OCI-LY1 (cell line): ENCODE measurements around the gene BSG.

ENCODE experiments used
- H2AFZ ChIP-seq: fragments of 200-600 bp; sonication (generic), shearing (Covaris generic); 2 replicates; pipeline ENCODE4 v1.6.0; 2014; ENCODE audit warnings: antibody characterized with exemption, mild to moderate bottlenecking, low read length
- H3F3A ChIP-seq: fragments of 200-600 bp; sonication (generic), shearing (Covaris generic); 2 replicates; pipeline ENCODE4 v1.6.0; 2014; ENCODE audit warnings: mild to moderate bottlenecking, antibody characterized with exemption, low read length, moderate library complexity; ENCODE audit not compliant: insufficient read depth
- H3K27ac ChIP-seq: fragments of 200-600 bp; sonication (generic); 2 replicates; pipeline ENCODE4 v1.5.1; 2014; ENCODE audit warnings: low read length, mixed run types, mild to moderate bottlenecking, low read depth; ENCODE audit not compliant: poor library complexity, severe bottlenecking
- H3K27me3 ChIP-seq: fragments of 200-600 bp; sonication (generic); 2 replicates; pipeline ENCODE4 v1.6.0; 2014; ENCODE audit warnings: antibody characterized with exemption, mild to moderate bottlenecking, low read length, moderate library complexity; ENCODE audit not compliant: insufficient read depth
- H3K36me3 ChIP-seq: fragments of 200-600 bp; sonication (generic); 2 replicates; pipeline ENCODE4 v1.6.1; 2014; ENCODE audit warnings: mild to moderate bottlenecking, antibody characterized with exemption, low read length, moderate library complexity, mixed read lengths; ENCODE audit not compliant: insufficient read depth
- H3K4me1 ChIP-seq: fragments of 200-600 bp; sonication (generic); 2 replicates; pipeline ENCODE4 v1.5.1; 2014; ENCODE audit warnings: mild to moderate bottlenecking, low read length, moderate library complexity; ENCODE audit not compliant: insufficient read depth, severe bottlenecking
- H3K4me2 ChIP-seq: fragments of 200-600 bp; sonication (generic), shearing (Covaris generic); 2 replicates; pipeline ENCODE4 v1.6.1; 2014; ENCODE audit warnings: low read length
- H3K4me3 ChIP-seq: fragments of 200-600 bp; sonication (generic); 2 replicates; pipeline ENCODE4 v1.5.1; 2014; ENCODE audit warnings: low read length, low read depth, mild to moderate bottlenecking, mixed read lengths; ENCODE audit not compliant: poor library complexity, severe bottlenecking
- H3K79me2 ChIP-seq: fragments of 200-600 bp; shearing (Covaris generic); 2 replicates; pipeline ENCODE4 v1.6.1; 2016; ENCODE audit warnings: mixed run types, low read length, mixed read lengths; ENCODE audit not compliant: insufficient read depth
- H3K9ac ChIP-seq: fragments of 200-600 bp; sonication (generic), shearing (Covaris generic); 2 replicates; pipeline ENCODE4 v1.6.1; 2014; ENCODE audit warnings: mild to moderate bottlenecking, low read length, mixed read lengths
- H3K9me2 ChIP-seq: fragments of 200-600 bp; sonication (generic), shearing (Covaris generic); 2 replicates; pipeline ENCODE4 v1.6.1; 2014; ENCODE audit warnings: low read depth, mild to moderate bottlenecking, low read length, mixed read lengths
- H3K9me3 ChIP-seq: fragments of 200-600 bp; shearing (Covaris generic); 2 replicates; pipeline ENCODE4 v1.6.1; 2014; ENCODE audit warnings: low read length, mixed read lengths
- H4K20me1 ChIP-seq: fragments of 200-600 bp; sonication (generic), shearing (Covaris generic); 2 replicates; pipeline ENCODE4 v1.6.0; 2016; ENCODE audit warnings: mild to moderate bottlenecking, low read length; ENCODE audit not compliant: insufficient read depth
- EZH2 ChIP-seq: fragments of 200-600 bp; sonication (generic), shearing (Covaris generic); IDR thresholded peaks from 2 replicates; pipeline ENCODE4 v1.8.0; 2017; ENCODE audit warnings: borderline replicate concordance, mixed run types, mild to moderate bottlenecking, antibody characterized with exemption, low read length, moderate library complexity, mixed read lengths
- TF ChIP-seq, protein P1 (sequence below): fragments of 200-600 bp; sonication (generic), shearing (Covaris generic); IDR thresholded peaks from 2 replicates; pipeline ENCODE4 v1.5.1; 2017; ENCODE audit warnings: mild to moderate bottlenecking, antibody characterized with exemption, low read length, moderate library complexity, mixed read lengths

The BSG gene

DNA sequence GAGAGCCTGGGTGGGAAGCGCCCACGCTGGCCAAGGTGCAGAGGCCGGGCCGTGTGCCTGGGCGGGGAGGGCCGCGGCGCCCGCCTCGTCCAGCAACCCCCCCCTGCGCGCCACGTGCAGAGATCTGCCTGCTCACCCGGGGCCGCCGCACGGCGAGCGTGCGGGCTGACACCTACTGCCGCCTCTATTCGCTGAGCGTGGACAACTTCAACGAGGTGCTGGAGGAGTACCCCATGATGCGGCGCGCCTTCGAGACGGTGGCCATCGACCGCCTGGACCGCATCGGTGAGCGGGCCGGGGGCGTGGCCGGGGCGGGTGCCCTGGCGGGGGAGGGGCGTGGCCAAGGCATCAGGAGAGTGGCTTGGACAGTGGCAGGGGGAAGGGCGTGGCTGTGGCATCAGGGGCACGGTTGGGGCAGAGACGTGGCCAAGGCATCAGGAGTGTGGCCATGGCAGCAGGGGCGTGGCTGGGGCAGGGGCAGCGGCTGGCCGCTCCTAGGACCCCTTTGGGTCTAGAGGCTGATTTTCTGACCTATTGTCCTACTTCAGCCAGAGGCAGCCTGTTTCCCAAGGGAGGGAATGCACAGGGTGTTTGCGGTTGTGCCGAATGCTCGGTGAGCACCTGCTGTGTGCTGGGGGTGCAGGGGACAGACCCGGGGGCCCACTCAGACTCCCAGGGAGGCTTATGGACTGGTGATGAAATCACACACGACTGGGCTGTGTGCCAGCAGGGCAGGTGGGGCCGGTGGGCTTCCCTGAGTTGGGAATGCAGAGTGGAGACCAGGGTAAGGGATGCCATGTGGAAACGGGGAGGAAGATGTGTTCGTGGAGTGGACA lies 41.6 kb downstream of the BSG start:
- H3K4me1 ChIP-seq, result peaks cover 33% of the 10 kb centered on the region
- no peaks in the 10 kb centered on the region for H3K9me2 ChIP-seq
- no peak overlapping the region for H3K4me2 ChIP-seq
- H3K4me3 ChIP-seq, result no peak overlapping the region
- TF ChIP-seq, protein P1, sequence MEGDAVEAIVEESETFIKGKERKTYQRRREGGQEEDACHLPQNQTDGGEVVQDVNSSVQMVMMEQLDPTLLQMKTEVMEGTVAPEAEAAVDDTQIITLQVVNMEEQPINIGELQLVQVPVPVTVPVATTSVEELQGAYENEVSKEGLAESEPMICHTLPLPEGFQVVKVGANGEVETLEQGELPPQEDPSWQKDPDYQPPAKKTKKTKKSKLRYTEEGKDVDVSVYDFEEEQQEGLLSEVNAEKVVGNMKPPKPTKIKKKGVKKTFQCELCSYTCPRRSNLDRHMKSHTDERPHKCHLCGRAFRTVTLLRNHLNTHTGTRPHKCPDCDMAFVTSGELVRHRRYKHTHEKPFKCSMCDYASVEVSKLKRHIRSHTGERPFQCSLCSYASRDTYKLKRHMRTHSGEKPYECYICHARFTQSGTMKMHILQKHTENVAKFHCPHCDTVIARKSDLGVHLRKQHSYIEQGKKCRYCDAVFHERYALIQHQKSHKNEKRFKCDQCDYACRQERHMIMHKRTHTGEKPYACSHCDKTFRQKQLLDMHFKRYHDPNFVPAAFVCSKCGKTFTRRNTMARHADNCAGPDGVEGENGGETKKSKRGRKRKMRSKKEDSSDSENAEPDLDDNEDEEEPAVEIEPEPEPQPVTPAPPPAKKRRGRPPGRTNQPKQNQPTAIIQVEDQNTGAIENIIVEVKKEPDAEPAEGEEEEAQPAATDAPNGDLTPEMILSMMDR, result no peak
- TF ChIP-seq EZH2, result no peak
- H3K36me3 ChIP-seq, result peaks cover 40% of the 10 kb centered on the region
- 0 out of 2 replicates have a peak, but pooled peaks cover 4% of the 10 kb centered on the region for H3F3A ChIP-seq
- no peaks in the 10 kb centered on the region for H3K27me3 ChIP-seq
- H3K79me2 ChIP-seq, result no peaks in the 10 kb centered on the region
- no peak overlapping the region for H3K27ac ChIP-seq
- no peaks in the 10 kb centered on the region for H4K20me1 ChIP-seq
- H2AFZ ChIP-seq, result no peak overlapping the region
- H3K9ac ChIP-seq, result no peak overlapping the region
- H3K9me3 ChIP-seq, result no peaks in the 10 kb centered on the region

DNA sequence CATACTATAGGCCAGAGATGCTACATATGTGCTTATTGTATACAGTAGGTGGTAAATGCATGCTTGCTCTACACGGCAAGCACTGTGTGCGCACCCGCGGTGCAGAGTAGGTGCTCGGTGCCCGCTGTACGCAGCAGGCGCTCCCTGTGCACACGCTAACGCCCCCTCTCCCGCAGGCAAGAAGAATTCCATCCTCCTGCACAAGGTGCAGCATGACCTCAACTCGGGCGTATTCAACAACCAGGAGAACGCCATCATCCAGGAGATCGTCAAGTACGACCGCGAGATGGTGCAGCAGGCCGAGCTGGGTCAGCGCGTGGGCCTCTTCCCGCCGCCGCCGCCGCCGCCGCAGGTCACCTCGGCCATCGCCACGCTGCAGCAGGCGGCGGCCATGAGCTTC lies 43.2 kb downstream of the BSG start:
- H2AFZ ChIP-seq, result no peak overlapping the region
- no peak overlapping the region for H3K27ac ChIP-seq
- H3K4me2 ChIP-seq, result no peak overlapping the region
- no peaks in the 10 kb centered on the region for H4K20me1 ChIP-seq
- no peaks in the 10 kb centered on the region for H3K79me2 ChIP-seq
- H3K4me1 ChIP-seq, result peaks cover 16% of the 10 kb centered on the region
- peaks cover 56% of the 10 kb centered on the region for H3K36me3 ChIP-seq
- no peak overlapping the region for H3K9ac ChIP-seq
- TF ChIP-seq, protein P1, result no peak
- TF ChIP-seq EZH2, result no peak
- 0 out of 2 replicates have a peak, but pooled peaks cover 4% of the 10 kb centered on the region for H3F3A ChIP-seq
- H3K9me3 ChIP-seq, result no peaks in the 10 kb centered on the region
- H3K27me3 ChIP-seq, result no peaks in the 10 kb centered on the region
- H3K9me2 ChIP-seq, result no peaks in the 10 kb centered on the region
- H3K4me3 ChIP-seq, result no peak overlapping the region

DNA sequence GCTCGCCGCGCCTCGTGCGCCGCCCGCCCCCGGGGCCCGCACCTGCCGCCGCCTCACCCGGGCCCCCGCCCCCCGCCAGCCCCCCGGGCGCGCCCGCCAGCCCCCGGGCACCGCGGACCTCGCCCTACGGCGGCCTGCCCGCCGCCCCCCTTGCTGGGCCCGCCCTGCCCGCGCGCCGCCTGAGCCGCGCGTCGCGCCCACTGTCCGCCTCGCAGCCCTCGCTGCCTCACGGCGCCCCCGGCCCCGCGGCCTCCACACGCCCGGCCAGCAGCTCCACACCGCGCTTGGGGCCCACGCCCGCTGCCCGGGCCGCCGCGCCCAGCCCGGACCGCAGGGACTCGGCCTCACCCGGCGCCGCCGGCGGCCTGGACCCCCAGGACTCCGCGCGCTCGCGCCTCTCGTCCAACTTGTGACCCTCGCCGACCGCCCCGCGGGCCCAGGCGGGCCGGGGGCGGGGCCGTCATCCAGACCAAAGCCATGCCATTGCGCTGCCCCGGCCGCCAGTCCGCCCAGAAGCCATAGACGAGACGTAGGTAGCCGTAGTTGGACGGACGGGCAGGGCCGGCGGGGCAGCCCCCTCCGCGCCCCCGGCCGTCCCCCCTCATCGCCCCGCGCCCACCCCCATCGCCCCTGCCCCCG lies 43.8 kb downstream of the BSG start:
- H2AFZ ChIP-seq, result no peak overlapping the region
- H3K4me1 ChIP-seq, result peaks cover 10% of the 10 kb centered on the region
- H4K20me1 ChIP-seq, result no peaks in the 10 kb centered on the region
- 0 out of 2 replicates have a peak, but pooled peaks cover 4% of the 10 kb centered on the region for H3F3A ChIP-seq
- TF ChIP-seq, protein P1, result no peak
- TF ChIP-seq EZH2, result no peak
- H3K27me3 ChIP-seq, result no peaks in the 10 kb centered on the region
- H3K79me2 ChIP-seq, result no peaks in the 10 kb centered on the region
- no peaks in the 10 kb centered on the region for H3K9me2 ChIP-seq
- no peak overlapping the region for H3K9ac ChIP-seq
- peaks cover 56% of the 10 kb centered on the region for H3K36me3 ChIP-seq
- H3K4me2 ChIP-seq, result no peak overlapping the region
- no peak overlapping the region for H3K27ac ChIP-seq
- no peaks in the 10 kb centered on the region for H3K9me3 ChIP-seq
- no peak overlapping the region for H3K4me3 ChIP-seq
